Smooth muscle cell (in vitro differentiated cells): ENCODE measurements around the gene BACH2. TPM values are rescaled to one million over a fixed set of nuclear protein-coding genes. Genes with fewer than 3 reads are reported as not detected.

ENCODE experiments used
- DNase-seq: peaks from one replicate; lab custom pipeline; 2025; ENCODE audit not compliant: unreplicated experiment; lab: John Stamatoyannopoulos, UW
- H2AFZ ChIP-seq: fragments of 200-600 bp; sonication (generic); 2 replicates; pipeline ENCODE4 v1.6.0; 2016; ENCODE audit warnings: antibody characterized with exemption, low read depth, mild to moderate bottlenecking
- H3F3A ChIP-seq: fragments of 200-600 bp; sonication (generic); 2 replicates; pipeline ENCODE4 v1.6.0; 2017; ENCODE audit warnings: antibody characterized with exemption, low read depth
- H3K27ac ChIP-seq: fragments of 200-600 bp; sonication (generic); 2 replicates; pipeline ENCODE4 v1.5.1; 2016; ENCODE audit warnings: low read depth, mild to moderate bottlenecking
- H3K27me3 ChIP-seq: fragments of 200-600 bp; sonication (generic); 2 replicates; pipeline ENCODE4 v1.6.1; 2016; ENCODE audit warnings: low read depth, mild to moderate bottlenecking
- H3K36me3 ChIP-seq: fragments of 200-600 bp; sonication (generic); 2 replicates; pipeline ENCODE4 v1.5.1; 2016; ENCODE audit warnings: low read depth
- H3K4me1 ChIP-seq: fragments of 200-600 bp; sonication (generic); 2 replicates; pipeline ENCODE4 v1.5.1; 2016; ENCODE audit warnings: low read depth
- H3K4me2 ChIP-seq: fragments of 200-600 bp; sonication (generic); 2 replicates; pipeline ENCODE4 v1.6.0; 2016; ENCODE audit warnings: mild to moderate bottlenecking
- H3K4me3 ChIP-seq: fragments of 200-600 bp; sonication (generic); 2 replicates; pipeline ENCODE4 v1.5.1; 2016; ENCODE audit warnings: mild to moderate bottlenecking
- H3K79me2 ChIP-seq: fragments of 200-600 bp; sonication (generic); 2 replicates; pipeline ENCODE4 v1.6.0; 2016; ENCODE audit warnings: low read depth, mild to moderate bottlenecking
- H3K9ac ChIP-seq: fragments of 200-600 bp; sonication (generic); 2 replicates; pipeline ENCODE4 v1.6.0; 2016; ENCODE audit warnings: low read depth
- H3K9me3 ChIP-seq: fragments of 200-600 bp; sonication (generic); replicated peaks from 2 replicates; pipeline ENCODE4 v1.5.1; 2016; ENCODE audit warnings: low read depth
- H4K20me1 ChIP-seq: fragments of 200-600 bp; sonication (generic); 2 replicates; pipeline ENCODE4 v1.6.0; 2016; ENCODE audit warnings: low read depth
- WGBS: methylation state at CpG from one replicate; pipeline ENCODE4 v1.1.7; 2016; ENCODE audit warnings: low lambda C conversion rate; 5-methylcytosine and 5-hydroxymethylcytosine counted together
- polyA plus RNA-seq: library from polyadenylated mRNA; unstranded; fragments of >200 nt; fragmentation: Nextera tagmentation; extraction: Ambion mirVana; gene quantifications from 2 replicates; pipeline ENCODE4 v1.2.1, GENCODE V29; 2016
- total RNA-seq: library from RNA; depleted of rRNA; stranded (reverse); fragments of >200 nt; gene quantifications from 2 replicates; pipeline ENCODE4 v1.2.3, GENCODE V29; 2014
- TF ChIP-seq, protein P1 (sequence below): fragments of 200-600 bp; sonication (generic); IDR thresholded peaks from 2 replicates; pipeline ENCODE4 v1.5.1; 2017; ENCODE audit warnings: borderline replicate concordance, mild to moderate bottlenecking, antibody characterized with exemption; ENCODE audit not compliant: insufficient read depth, poor library complexity, severe bottlenecking

The BACH2 gene
- total and polyA plus RNA-seq, 2 experiments from 2014 or later, result 3.0 to 4.5 TPM

DNA sequence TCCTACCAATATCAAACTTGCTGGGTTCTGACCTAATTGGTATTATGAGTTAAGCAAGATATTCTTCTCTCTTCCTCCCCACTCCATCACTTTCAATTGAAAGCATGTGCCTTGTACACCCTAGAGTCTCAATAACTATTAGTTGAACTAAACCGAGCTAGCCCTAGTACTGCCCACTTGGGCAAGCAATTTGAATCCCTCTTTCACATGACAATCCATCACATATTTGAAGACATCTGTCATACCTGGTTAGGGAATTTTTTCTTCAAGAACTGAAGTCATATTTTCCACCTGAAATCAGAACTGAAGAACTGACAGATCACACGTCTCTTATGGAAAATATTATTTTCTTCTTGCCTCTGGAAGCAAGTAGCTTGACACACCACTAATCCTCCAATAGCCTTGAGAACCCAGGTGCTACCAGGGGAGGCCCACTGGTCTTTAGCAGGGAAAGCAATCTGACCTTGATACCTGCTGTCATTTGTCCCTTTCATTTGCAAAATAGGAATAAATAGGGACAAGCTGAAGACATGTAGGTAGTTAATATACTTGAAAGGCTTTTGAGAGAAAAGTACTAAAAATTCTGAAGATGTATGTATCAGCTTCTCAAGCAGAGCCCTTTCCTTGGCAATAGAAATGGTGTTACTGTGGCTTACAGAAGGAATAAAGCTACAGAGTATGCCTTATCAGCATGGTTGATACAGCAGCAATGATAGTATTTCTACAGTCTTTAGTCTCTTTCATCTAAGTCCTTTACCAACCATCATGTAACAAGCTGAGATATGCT lies 331.0 kb downstream of the BACH2 start:
- H3K79me2 ChIP-seq, result no peaks in the 10 kb centered on the region
- H3K4me3 ChIP-seq, result no peak overlapping the region
- no peaks in the 10 kb centered on the region for H3K36me3 ChIP-seq
- H3K4me2 ChIP-seq, result no peak overlapping the region
- no peak for DNase-seq
- no peak overlapping the region for H2AFZ ChIP-seq
- no peaks in the 10 kb centered on the region for H4K20me1 ChIP-seq
- no peaks in the 10 kb centered on the region for H3F3A ChIP-seq
- no peaks in the 10 kb centered on the region for H3K9me3 ChIP-seq
- H3K9ac ChIP-seq, result no peak overlapping the region
- H3K27ac ChIP-seq, result no peak overlapping the region
- H3K27me3 ChIP-seq, result peaks cover 4% of the 10 kb centered on the region
- no peaks in the 10 kb centered on the region for H3K4me1 ChIP-seq
- WGBS, result 80% methylated on average over 2 of the region's 2 CpGs
- TF ChIP-seq, protein P1, sequence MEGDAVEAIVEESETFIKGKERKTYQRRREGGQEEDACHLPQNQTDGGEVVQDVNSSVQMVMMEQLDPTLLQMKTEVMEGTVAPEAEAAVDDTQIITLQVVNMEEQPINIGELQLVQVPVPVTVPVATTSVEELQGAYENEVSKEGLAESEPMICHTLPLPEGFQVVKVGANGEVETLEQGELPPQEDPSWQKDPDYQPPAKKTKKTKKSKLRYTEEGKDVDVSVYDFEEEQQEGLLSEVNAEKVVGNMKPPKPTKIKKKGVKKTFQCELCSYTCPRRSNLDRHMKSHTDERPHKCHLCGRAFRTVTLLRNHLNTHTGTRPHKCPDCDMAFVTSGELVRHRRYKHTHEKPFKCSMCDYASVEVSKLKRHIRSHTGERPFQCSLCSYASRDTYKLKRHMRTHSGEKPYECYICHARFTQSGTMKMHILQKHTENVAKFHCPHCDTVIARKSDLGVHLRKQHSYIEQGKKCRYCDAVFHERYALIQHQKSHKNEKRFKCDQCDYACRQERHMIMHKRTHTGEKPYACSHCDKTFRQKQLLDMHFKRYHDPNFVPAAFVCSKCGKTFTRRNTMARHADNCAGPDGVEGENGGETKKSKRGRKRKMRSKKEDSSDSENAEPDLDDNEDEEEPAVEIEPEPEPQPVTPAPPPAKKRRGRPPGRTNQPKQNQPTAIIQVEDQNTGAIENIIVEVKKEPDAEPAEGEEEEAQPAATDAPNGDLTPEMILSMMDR, result no peak

DNA sequence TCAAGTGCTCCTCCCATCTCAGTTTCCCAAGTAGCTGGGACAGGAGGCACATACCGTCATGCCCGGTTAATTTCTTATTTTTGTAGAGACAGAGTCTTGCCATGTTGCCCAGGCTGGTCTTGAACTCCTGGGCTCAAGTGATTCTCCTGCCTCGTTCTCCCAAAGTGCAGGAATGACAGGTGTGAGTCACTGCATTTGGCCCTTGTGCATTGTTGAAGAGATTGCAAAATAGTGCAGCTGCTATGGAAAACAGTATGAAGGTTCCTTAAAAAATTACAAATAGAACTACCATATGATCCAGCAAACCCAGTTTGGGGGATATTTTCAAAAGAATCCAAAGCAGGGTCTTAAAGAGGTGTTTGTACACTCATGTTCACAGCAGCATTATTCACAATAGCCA lies 333.3 kb downstream of the BACH2 start:
- H3K4me3 ChIP-seq, result no peak overlapping the region
- no peak overlapping the region for H3K4me2 ChIP-seq
- no peaks in the 10 kb centered on the region for H3K4me1 ChIP-seq
- no peaks in the 10 kb centered on the region for H3K9me3 ChIP-seq
- no peak overlapping the region for H3K9ac ChIP-seq
- H3K79me2 ChIP-seq, result no peaks in the 10 kb centered on the region
- no peaks in the 10 kb centered on the region for H3F3A ChIP-seq
- TF ChIP-seq, protein P1, result no peak
- no peaks in the 10 kb centered on the region for H4K20me1 ChIP-seq
- H3K27me3 ChIP-seq, result peaks cover 4% of the 10 kb centered on the region
- 86% methylated on average over 3 of the region's 3 CpGs for WGBS
- H3K36me3 ChIP-seq, result no peaks in the 10 kb centered on the region
- H2AFZ ChIP-seq, result no peak overlapping the region
- no peak overlapping the region for H3K27ac ChIP-seq
- no peak for DNase-seq

DNA sequence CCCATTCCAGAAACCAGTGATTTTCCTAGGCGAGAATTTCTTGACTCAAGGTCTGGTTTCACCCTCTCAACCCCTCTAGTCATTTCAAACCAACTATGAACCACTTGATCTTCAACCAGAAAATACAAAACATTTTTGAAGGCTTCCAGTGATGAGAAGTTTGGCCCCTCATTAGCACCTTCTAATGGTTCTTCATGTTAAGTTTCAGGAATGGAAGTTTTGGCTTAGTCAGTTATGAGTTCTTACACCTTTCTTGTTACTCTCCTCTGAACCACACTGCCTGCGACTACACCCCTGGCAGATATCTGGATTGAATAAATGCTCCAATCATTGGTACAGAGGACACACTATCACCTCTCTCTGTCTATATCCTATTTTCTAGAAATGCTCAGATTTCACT lies 335.2 kb downstream of the BACH2 start:
- Histone ChIP-seq H3F3A (no peaks in the 10 kb centered on the region), H3K27ac (no peak overlapping the region), H3K4me2 (no peak overlapping the region), H4K20me1 (no peaks in the 10 kb centered on the region), H3K79me2 (no peaks in the 10 kb centered on the region), H2AFZ (no peak overlapping the region), H3K9ac (no peak overlapping the region), H3K4me1 (no peaks in the 10 kb centered on the region), H3K36me3 (no peaks in the 10 kb centered on the region), H3K9me3 (no peaks in the 10 kb centered on the region), H3K4me3 (no peak overlapping the region), H3K27me3 (peaks cover 4% of the 10 kb centered on the region)
- 95% methylated on average over 2 of the region's 2 CpGs for WGBS
- TF ChIP-seq, protein P1, result no peak
- no peak for DNase-seq

DNA sequence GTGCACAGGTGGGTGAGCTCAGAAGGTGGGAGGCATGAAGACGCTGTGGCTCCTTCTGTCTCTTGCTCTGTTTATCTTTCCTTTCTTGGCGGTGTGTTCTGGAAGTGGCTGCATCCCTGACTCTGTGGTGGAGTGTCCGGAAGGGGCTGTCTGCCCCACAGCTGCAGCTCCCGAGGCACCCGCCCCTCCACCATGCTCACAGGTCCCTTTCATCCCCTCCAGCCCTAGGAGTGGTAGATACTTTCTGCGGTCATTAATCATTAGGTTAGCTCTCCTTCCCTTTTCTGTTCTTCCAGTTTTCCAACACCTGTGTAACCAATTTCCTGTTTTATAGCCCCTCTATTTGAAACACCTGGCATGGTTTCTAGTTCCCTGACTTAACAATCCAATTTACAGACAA lies 336.8 kb downstream of the BACH2 start:
- Histone ChIP-seq H3K27me3 (peaks cover 4% of the 10 kb centered on the region), H3K4me1 (no peaks in the 10 kb centered on the region), H3F3A (no peaks in the 10 kb centered on the region), H3K36me3 (no peaks in the 10 kb centered on the region), H3K27ac (no peak overlapping the region), H3K4me3 (no peak overlapping the region), H3K9me3 (no peaks in the 10 kb centered on the region), H3K4me2 (no peak overlapping the region), H3K9ac (no peak overlapping the region), H3K79me2 (no peaks in the 10 kb centered on the region), H2AFZ (no peak overlapping the region), H4K20me1 (no peaks in the 10 kb centered on the region)
- TF ChIP-seq, protein P1, result no peak
- no peak for DNase-seq
- WGBS, result 84% methylated on average over 6 of the region's 6 CpGs
